ENCODE data around the gene EYS.

The EYS gene

GRCh38 chr6:63730311-63730710, 1976.7 kb downstream of the EYS start:
- no peak overlapping the region for H3K27ac ChIP-seq (ENCODE audit: low read length)
- no peaks in the 10 kb centered on the region for H3K9me3 ChIP-seq (ENCODE audit: control insufficient read depth, insufficient read depth, low read length)
- H3K36me3 ChIP-seq (ENCODE audit: control insufficient read depth, insufficient read depth, low read length): no peaks in the 10 kb centered on the region
- DNase-seq (ENCODE audit: low read depth, low spot score): no peak
- no peaks in the 10 kb centered on the region for H3K27me3 ChIP-seq (ENCODE audit: control insufficient read depth, insufficient read depth, low read length)
- no peak overlapping the region for H3K4me3 ChIP-seq (ENCODE audit: low read length)
- no peaks in the 10 kb centered on the region for H3K4me1 ChIP-seq (ENCODE audit: control insufficient read depth, insufficient read depth, low read length)

DNA sequence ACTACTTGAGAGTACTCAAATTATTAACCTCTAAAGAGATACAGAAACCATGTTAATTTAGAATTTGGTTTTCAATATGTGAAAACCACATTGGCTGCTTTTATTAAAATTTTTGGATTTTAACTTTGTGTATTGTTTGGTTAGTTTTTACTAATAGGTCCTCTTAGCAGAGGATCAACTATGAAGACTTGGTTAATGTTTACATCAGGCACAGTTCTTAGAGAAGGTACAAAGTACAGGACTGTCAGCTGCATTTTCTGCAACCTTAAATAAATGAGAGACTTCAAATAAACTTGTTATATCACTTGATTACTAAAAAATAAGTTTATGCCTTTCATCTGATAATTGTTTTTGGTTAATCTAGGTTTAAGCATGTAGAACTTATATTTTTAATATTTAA, 1982.3 kb downstream of the EYS start:
- DNase-seq (ENCODE audit: low read depth, low spot score): no peak
- no peaks in the 10 kb centered on the region for H3K27me3 ChIP-seq (ENCODE audit: control insufficient read depth, insufficient read depth, low read length)

GRCh38 chr6:63721181-63721580, 1985.8 kb downstream of the EYS start:
- Histone ChIP-seq H3K4me1 (ENCODE audit: control insufficient read depth, insufficient read depth, low read length) (no peaks in the 10 kb centered on the region), H3K36me3 (ENCODE audit: control insufficient read depth, insufficient read depth, low read length) (no peaks in the 10 kb centered on the region), H3K27me3 (ENCODE audit: control insufficient read depth, insufficient read depth, low read length) (no peaks in the 10 kb centered on the region), H3K27ac (ENCODE audit: low read length) (no peak overlapping the region), H3K4me3 (ENCODE audit: low read length) (no peak overlapping the region), H3K9me3 (ENCODE audit: control insufficient read depth, insufficient read depth, low read length) (no peaks in the 10 kb centered on the region)
- WGBS (ENCODE audit: insufficient coverage, insufficient read length): no CpG with 5 or more reads among the region's 1 CpG
- DNase-seq (ENCODE audit: low read depth, low spot score): no peak

More for the DNA sequence above, 1982.3 kb downstream of the EYS start:
- no peak overlapping the region for H3K4me3 ChIP-seq (ENCODE audit: low read length)
- no peak overlapping the region for H3K27ac ChIP-seq (ENCODE audit: low read length)
- no peaks in the 10 kb centered on the region for H3K36me3 ChIP-seq (ENCODE audit: control insufficient read depth, insufficient read depth, low read length)
- H3K4me1 ChIP-seq (ENCODE audit: control insufficient read depth, insufficient read depth, low read length): no peaks in the 10 kb centered on the region
- H3K9me3 ChIP-seq (ENCODE audit: control insufficient read depth, insufficient read depth, low read length): no peaks in the 10 kb centered on the region

DNA sequence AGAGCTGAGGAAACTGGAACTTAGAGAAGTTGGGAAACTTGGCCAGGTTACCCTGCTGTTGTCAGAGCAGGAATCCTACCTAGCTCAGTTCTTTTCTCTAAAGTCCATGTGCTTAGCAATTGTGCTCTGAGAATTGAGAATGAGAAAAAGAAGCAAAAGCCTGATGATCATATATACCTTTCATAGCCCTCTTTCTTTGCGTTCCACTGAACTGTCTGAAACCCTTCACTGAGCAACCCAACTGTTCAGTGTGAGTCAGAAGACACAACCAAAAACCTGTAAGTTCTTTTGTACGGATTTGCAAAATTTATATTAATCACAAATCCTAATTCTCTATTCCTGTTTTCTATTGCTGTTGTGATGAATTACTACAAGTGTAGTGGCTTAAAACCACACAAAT, 1990.9 kb downstream of the EYS start:
- DNase-seq (ENCODE audit: low read depth, low spot score): no peak
- no peaks in the 10 kb centered on the region for H3K27me3 ChIP-seq (ENCODE audit: control insufficient read depth, insufficient read depth, low read length)
- no peaks in the 10 kb centered on the region for H3K4me1 ChIP-seq (ENCODE audit: control insufficient read depth, insufficient read depth, low read length)
- H3K9me3 ChIP-seq (ENCODE audit: control insufficient read depth, insufficient read depth, low read length): no peaks in the 10 kb centered on the region
- H3K4me3 ChIP-seq (ENCODE audit: low read length): no peak overlapping the region
- no CpG with 5 or more reads among the region's 2 CpGs for WGBS (ENCODE audit: insufficient coverage, insufficient read length)
- peaks cover 1% of the 10 kb centered on the region; the same call in 1 of the 2 replicates for H3K36me3 ChIP-seq (ENCODE audit: control insufficient read depth, insufficient read depth, low read length)
- no peak overlapping the region for H3K27ac ChIP-seq (ENCODE audit: low read length)

- Histone ChIP-seq H3K4me3 (ENCODE audit: low read length) (no peak overlapping the region), H3K27ac (ENCODE audit: low read length) (no peak overlapping the region), H3K36me3 (ENCODE audit: control insufficient read depth, insufficient read depth, low read length) (peaks cover 3% of the 10 kb centered on the region; the same call in 1 of the 2 replicates), H3K27me3 (ENCODE audit: control insufficient read depth, insufficient read depth, low read length) (no peaks in the 10 kb centered on the region), H3K9me3 (ENCODE audit: control insufficient read depth, insufficient read depth, low read length) (no peaks in the 10 kb centered on the region), H3K4me1 (ENCODE audit: control insufficient read depth, insufficient read depth, low read length) (no peaks in the 10 kb centered on the region)
- DNase-seq (ENCODE audit: low read depth, low spot score): no peak
These were observed 1992.9 kb downstream of the EYS start for GRCh38 chr6:63714091-63714490.

GRCh38 chr6:63713332-63713731, 1993.7 kb downstream of the EYS start:
- H3K27ac ChIP-seq (ENCODE audit: low read length): no peak overlapping the region
- DNase-seq (ENCODE audit: low read depth, low spot score): no peak
- H3K27me3 ChIP-seq (ENCODE audit: control insufficient read depth, insufficient read depth, low read length): no peaks in the 10 kb centered on the region
- H3K36me3 ChIP-seq (ENCODE audit: control insufficient read depth, insufficient read depth, low read length): peaks cover 3% of the 10 kb centered on the region; the same call in 1 of the 2 replicates
- no peak overlapping the region for H3K4me3 ChIP-seq (ENCODE audit: low read length)
- no peaks in the 10 kb centered on the region for H3K9me3 ChIP-seq (ENCODE audit: control insufficient read depth, insufficient read depth, low read length)
- no CpG with 5 or more reads among the region's 6 CpGs for WGBS (ENCODE audit: insufficient coverage, insufficient read length)
- no peaks in the 10 kb centered on the region for H3K4me1 ChIP-seq (ENCODE audit: control insufficient read depth, insufficient read depth, low read length)

GRCh38 chr6:63709148-63709547, 1997.9 kb downstream of the EYS start:
- H3K4me3 ChIP-seq (ENCODE audit: low read length): no peak overlapping the region
- DNase-seq (ENCODE audit: low read depth, low spot score): no peak
- H3K36me3 ChIP-seq (ENCODE audit: control insufficient read depth, insufficient read depth, low read length): peaks cover 6% of the 10 kb centered on the region; the same call in 1 of the 2 replicates
- H3K27me3 ChIP-seq (ENCODE audit: control insufficient read depth, insufficient read depth, low read length): no peaks in the 10 kb centered on the region
- no peaks in the 10 kb centered on the region for H3K4me1 ChIP-seq (ENCODE audit: control insufficient read depth, insufficient read depth, low read length)
- H3K9me3 ChIP-seq (ENCODE audit: control insufficient read depth, insufficient read depth, low read length): no peaks in the 10 kb centered on the region
- no peak overlapping the region for H3K27ac ChIP-seq (ENCODE audit: low read length)

GRCh38 chr6:63708631-63709030, 1998.4 kb downstream of the EYS start:
- H3K27ac ChIP-seq (ENCODE audit: low read length): no peak overlapping the region
- no peaks in the 10 kb centered on the region for H3K27me3 ChIP-seq (ENCODE audit: control insufficient read depth, insufficient read depth, low read length)
- H3K4me1 ChIP-seq (ENCODE audit: control insufficient read depth, insufficient read depth, low read length): no peaks in the 10 kb centered on the region
- H3K9me3 ChIP-seq (ENCODE audit: control insufficient read depth, insufficient read depth, low read length): no peaks in the 10 kb centered on the region
- WGBS (ENCODE audit: insufficient coverage, insufficient read length): no CpG with 5 or more reads among the region's 1 CpG
- no peak overlapping the region for H3K4me3 ChIP-seq (ENCODE audit: low read length)
- no peak for DNase-seq (ENCODE audit: low read depth, low spot score)
- H3K36me3 ChIP-seq (ENCODE audit: control insufficient read depth, insufficient read depth, low read length): peaks cover 8% of the 10 kb centered on the region; the same call in 1 of the 2 replicates

DNA sequence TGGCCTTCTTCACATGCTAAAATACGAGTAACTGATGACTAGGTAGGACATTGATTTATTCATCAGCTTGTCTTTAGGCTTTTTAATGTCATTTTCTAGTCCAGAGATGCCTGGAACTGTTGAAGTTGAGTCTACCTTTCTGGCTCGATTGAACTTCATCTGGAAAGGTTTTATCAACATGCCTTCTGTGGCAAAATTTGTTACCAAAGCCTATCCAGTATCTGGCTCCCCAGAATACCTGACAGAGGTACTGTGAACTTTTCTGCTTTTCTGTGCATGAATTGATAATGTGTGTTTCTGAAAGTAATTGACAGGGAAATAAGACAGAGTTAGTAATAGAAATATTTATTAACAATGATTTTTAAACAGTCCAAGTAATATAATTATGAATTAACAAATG, 2000.4 kb downstream of the EYS start:
- Histone ChIP-seq H3K4me1 (ENCODE audit: control insufficient read depth, insufficient read depth, low read length) (no peaks in the 10 kb centered on the region), H3K36me3 (ENCODE audit: control insufficient read depth, insufficient read depth, low read length) (peaks cover 8% of the 10 kb centered on the region; the same call in 1 of the 2 replicates), H3K27ac (ENCODE audit: low read length) (no peak overlapping the region), H3K9me3 (ENCODE audit: control insufficient read depth, insufficient read depth, low read length) (no peaks in the 10 kb centered on the region), H3K27me3 (ENCODE audit: control insufficient read depth, insufficient read depth, low read length) (no peaks in the 10 kb centered on the region), H3K4me3 (ENCODE audit: low read length) (no peak overlapping the region)
- DNase-seq (ENCODE audit: low read depth, low spot score): no peak
- no CpG with 5 or more reads among the region's 2 CpGs for WGBS (ENCODE audit: insufficient coverage, insufficient read length)

- no peak for DNase-seq (ENCODE audit: low read depth, low spot score)
- H3K36me3 ChIP-seq (ENCODE audit: control insufficient read depth, insufficient read depth, low read length): peaks cover 5% of the 10 kb centered on the region; the same call in 1 of the 2 replicates
- H3K4me1 ChIP-seq (ENCODE audit: control insufficient read depth, insufficient read depth, low read length): no peaks in the 10 kb centered on the region
- 100% methylated on average over 1 of the region's 2 CpGs for WGBS (ENCODE audit: insufficient coverage, insufficient read length)
- no peaks in the 10 kb centered on the region for H3K27me3 ChIP-seq (ENCODE audit: control insufficient read depth, insufficient read depth, low read length)
- H3K9me3 ChIP-seq (ENCODE audit: control insufficient read depth, insufficient read depth, low read length): no peaks in the 10 kb centered on the region
- H3K4me3 ChIP-seq (ENCODE audit: low read length): no peak overlapping the region
- no peak overlapping the region for H3K27ac ChIP-seq (ENCODE audit: low read length)
These were observed 2001.3 kb downstream of the EYS start for GRCh38 chr6:63705707-63706106.

DNA sequence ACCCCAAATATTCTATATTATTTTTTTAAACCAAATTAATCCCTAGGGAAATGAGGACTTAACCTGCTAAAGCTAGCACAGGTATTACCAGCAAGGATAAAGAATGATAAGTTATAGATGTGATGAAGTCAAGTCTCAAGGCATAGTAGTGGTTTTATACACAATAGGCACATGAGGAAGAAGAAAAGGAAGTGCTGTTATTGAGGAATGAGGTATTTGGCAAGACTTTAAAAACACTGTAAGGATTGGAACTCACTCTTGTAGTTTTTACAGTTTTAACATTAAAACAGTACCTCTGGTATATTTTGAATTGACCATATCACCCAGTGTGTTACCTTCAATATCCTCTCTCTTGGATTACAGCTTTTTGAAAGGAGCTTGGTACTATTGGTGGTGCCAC, 2016.8 kb downstream of the EYS start:
- Histone ChIP-seq H3K9me3 (ENCODE audit: control insufficient read depth, insufficient read depth, low read length) (no peaks in the 10 kb centered on the region), H3K27ac (ENCODE audit: low read length) (no peak overlapping the region), H3K27me3 (ENCODE audit: control insufficient read depth, insufficient read depth, low read length) (no peaks in the 10 kb centered on the region), H3K4me3 (ENCODE audit: low read length) (no peak overlapping the region), H3K4me1 (ENCODE audit: control insufficient read depth, insufficient read depth, low read length) (no peaks in the 10 kb centered on the region), H3K36me3 (ENCODE audit: control insufficient read depth, insufficient read depth, low read length) (no peaks in the 10 kb centered on the region)
- no peak for DNase-seq (ENCODE audit: low read depth, low spot score)

All from iPS DF 6.9 (cell line).